Osteocyte (in vitro differentiated cells): ENCODE measurements around the gene RASSF3. TPM values are rescaled to one million over a fixed set of nuclear protein-coding genes. Genes with fewer than 3 reads are reported as not detected.
"Not testable (repeated sequence)": the region's sequence is repeated elsewhere in the genome, so short reads cannot be mapped to it uniquely, and the experiment has no call there.

Experiments
- DNase-seq: peaks from one replicate; pipeline ENCODE4 v3.0.0; 2021; ENCODE audit warnings: mixed read lengths; ENCODE audit not compliant: unreplicated experiment; ENCODE audit errors: extremely low spot score
- H3K27ac Mint-ChIP-seq: one replicate; pipeline ENCODE4 v1.8.0; 2021; ENCODE audit warnings: mild to moderate bottlenecking, mixed read lengths; ENCODE audit not compliant: unreplicated experiment
- H3K27me3 Mint-ChIP-seq: one replicate; pipeline ENCODE4 v1.8.0; 2021; ENCODE audit warnings: mixed read lengths; ENCODE audit not compliant: unreplicated experiment
- H3K36me3 Mint-ChIP-seq: one replicate; pipeline ENCODE4 v1.8.0; 2021; ENCODE audit warnings: mixed read lengths; ENCODE audit not compliant: unreplicated experiment
- H3K4me1 Mint-ChIP-seq: one replicate; pipeline ENCODE4 v1.8.0; 2021; ENCODE audit warnings: mixed read lengths; ENCODE audit not compliant: unreplicated experiment
- H3K4me3 Mint-ChIP-seq: one replicate; pipeline ENCODE4 v1.8.0; 2021; ENCODE audit warnings: mild to moderate bottlenecking, moderate library complexity, mixed read lengths; ENCODE audit not compliant: unreplicated experiment
- H3K9me3 Mint-ChIP-seq: one replicate; pipeline ENCODE4 v1.8.0; 2021; ENCODE audit warnings: mixed read lengths; ENCODE audit not compliant: unreplicated experiment
- CTCF ChIP-seq: fragments of 200-600 bp; sonication (generic); IDR thresholded peaks from 2 replicates; pipeline ENCODE4 v1.5.0; 2021; ENCODE audit warnings: antibody characterized with exemption, mild to moderate bottlenecking, moderate library complexity
- total RNA-seq: library from RNA; stranded (reverse); gene quantifications from 2 replicates; pipeline ENCODE4 v1.2.1, GENCODE V29; 2021

The RASSF3 gene
- total RNA-seq, 1 donor from 2014 or later: 29.0 TPM

GRCh38 chr12:64625243-64626077, 15.2 kb downstream of the RASSF3 start:
- Mint-ChIP-seq H3K9me3 (no peaks in the 10 kb centered on the region), H3K4me1 (peaks cover 52% of the 10 kb centered on the region), H3K27me3 (no peaks in the 10 kb centered on the region), H3K4me3 (peak overlapping the region; percentile 75), H3K27ac (peak overlapping the region; percentile 99), H3K36me3 (peaks cover under 1% of the 10 kb centered on the region)
- DNase-seq: no peak
- no peak for TF ChIP-seq CTCF

GRCh38 chr12:64626588-64626987, 16.3 kb downstream of the RASSF3 start:
- Mint-ChIP-seq H3K4me1 (peaks cover 49% of the 10 kb centered on the region), H3K27ac (peak overlapping the region; percentile 58)
- not testable (repeated sequence) for DNase-seq, H3K9me3 Mint-ChIP-seq, H3K36me3 Mint-ChIP-seq, H3K27me3 Mint-ChIP-seq, H3K4me3 Mint-ChIP-seq

- no peaks in the 10 kb centered on the region for H3K9me3 Mint-ChIP-seq
- H3K27ac Mint-ChIP-seq: peak overlapping the region; percentile 58
- H3K4me3 Mint-ChIP-seq: no peak overlapping the region
- DNase-seq: no peak
- peaks cover 16% of the 10 kb centered on the region for H3K36me3 Mint-ChIP-seq
- H3K27me3 Mint-ChIP-seq: no peaks in the 10 kb centered on the region
- peaks cover 43% of the 10 kb centered on the region for H3K4me1 Mint-ChIP-seq
- TF ChIP-seq CTCF: no peak
Measured at GRCh38 chr12:64627771-64628170, 17.5 kb downstream of the RASSF3 start.

- no peak for DNase-seq
- TF ChIP-seq CTCF: no peak
- Mint-ChIP-seq H3K9me3 (no peaks in the 10 kb centered on the region), H3K36me3 (peaks cover 23% of the 10 kb centered on the region), H3K27ac (no peak overlapping the region), H3K27me3 (no peaks in the 10 kb centered on the region), H3K4me3 (no peak overlapping the region), H3K4me1 (peaks cover 29% of the 10 kb centered on the region)
Measured at GRCh38 chr12:64631197-64631596, 20.9 kb downstream of the RASSF3 start.

GRCh38 chr12:64633011-64633939, 23.0 kb downstream of the RASSF3 start:
- H3K9me3 Mint-ChIP-seq: no peaks in the 10 kb centered on the region

More at GRCh38 chr12:64633011-64633939, 23.0 kb downstream of the RASSF3 start:
- Mint-ChIP-seq H3K4me1 (peaks cover 19% of the 10 kb centered on the region), H3K27ac (peak overlapping the region; percentile 5), H3K36me3 (peaks cover 23% of the 10 kb centered on the region), H3K4me3 (no peak overlapping the region), H3K27me3 (no peaks in the 10 kb centered on the region)
- DNase-seq: no peak
- no peak for TF ChIP-seq CTCF
